Cardiac septum (tissue), 1 donor: ENCODE data around the gene RASSF4. TPM values are rescaled to one million over a fixed set of nuclear protein-coding genes. Genes with fewer than 3 reads are reported as not detected.
A peak's percentile ranks its signal among the peaks of the same experiment; 100 is the strongest.

Experiments used
- DNase-seq: peaks from one replicate; pipeline ENCODE4 v3.0.0-alpha.2; 2020; ENCODE audit warnings: low spot score
- intact Hi-C: fragments of 100-400 bp; cut with DNase I; formaldehyde crosslinking; loops from one replicate; pipeline ENCODE4 v1.14.0; 2022
- long read RNA-seq: library from polyadenylated mRNA; unstranded; transcript quantifications from one replicate; pipeline ENCODE4 v2.0.0, GENCODE V29; 2021
- total RNA-seq: library from RNA; stranded (reverse); fragmentation: NEBNext Ultra II Directional; extraction: Animal tissue kit (Norgen Biotek cat#: 25700); gene quantifications from one replicate; pipeline ENCODE4 v1.2.1, GENCODE V29; 2021
- donor health status: DM: no; HTN: no; CAD: no.

Gene RASSF4
- total RNA-seq: 47.5 TPM
- long read RNA-seq, full-length matches to known transcripts: 38 of 107 reads
- long read RNA-seq, partial matches to known transcripts: 25 of 107 reads
- long read RNA-seq, other reads (novel, unspliced or antisense): 44 of 107 reads

- intact Hi-C loops: loop anchor here (2.0 kb wide), 1 partner anchor 19 kb away; the partner anchor contains the start of gene DEPP1
Observed at GRCh38 chr10:44959247-44960087, at the start of gene RASSF4. TSS of gene RASSF4 (plus strand) at chr10:44959802. CDS start at chr10:44970203, 10,401 bp downstream.

GRCh38 chr10:44909910-44910309 is 49.7 kb upstream of the RASSF4 start:
- intact Hi-C loops: no loop called here
- DNase-seq: no peak

More at GRCh38 chr10:44959247-44960087, at the start of gene RASSF4:
- DNase-seq: peak; percentile 99

GRCh38 chr10:44910602-44911001 is 49.0 kb upstream of the RASSF4 start:
- no peak for DNase-seq
- intact Hi-C loops: no loop called here

GRCh38 chr10:44911081-44911540 is 48.5 kb upstream of the RASSF4 start, which contains the start of gene TMEM72:
TSS of gene TMEM72 (plus strand) at chr10:44911337. CDS start at chr10:44911513, 176 bp downstream.
- intact Hi-C loops: no loop called here
- no peak for DNase-seq

GRCh38 chr10:44911951-44912350 is 47.7 kb upstream of the RASSF4 start:
- DNase-seq: no peak
- intact Hi-C loops: no loop called here

GRCh38 chr10:44913350-44914081 is 46.1 kb upstream of the RASSF4 start:
- intact Hi-C loops: no loop called here
- DNase-seq: no peak

GRCh38 chr10:44914891-44915290 is 44.7 kb upstream of the RASSF4 start:
- no peak for DNase-seq
- intact Hi-C loops: no loop called here

- DNase-seq: no peak
- intact Hi-C loops: no loop called here
Observed at GRCh38 chr10:44916429-44916828, 43.2 kb upstream of the RASSF4 start.

GRCh38 chr10:44917848-44918247 is 41.8 kb upstream of the RASSF4 start:
- intact Hi-C loops: no loop called here
- no peak for DNase-seq

- peak; percentile 26 for DNase-seq
- intact Hi-C loops: no loop called here
Observed at GRCh38 chr10:44920252-44920651, 39.4 kb upstream of the RASSF4 start.

GRCh38 chr10:44921061-44921460 is 38.5 kb upstream of the RASSF4 start:
- peak; percentile 14 for DNase-seq
- intact Hi-C loops: no loop called here

GRCh38 chr10:44921506-44921905 is 38.1 kb upstream of the RASSF4 start:
- DNase-seq: peak; percentile 33
- intact Hi-C loops: no loop called here

- intact Hi-C loops: no loop called here
- DNase-seq: peak; percentile 51
Observed at GRCh38 chr10:44922021-44922420, 37.6 kb upstream of the RASSF4 start.

- intact Hi-C loops: no loop called here
- DNase-seq: peak; percentile 27
Observed at GRCh38 chr10:44922796-44923545, 36.6 kb upstream of the RASSF4 start.

- DNase-seq: peak; percentile 46
- intact Hi-C loops: no loop called here
Observed at GRCh38 chr10:44923611-44924010, 36.0 kb upstream of the RASSF4 start.

GRCh38 chr10:44924261-44925040 is 35.2 kb upstream of the RASSF4 start:
- DNase-seq: peak; percentile 53
- intact Hi-C loops: no loop called here

- intact Hi-C loops: no loop called here
- DNase-seq: peak; percentile 47
Observed at GRCh38 chr10:44925224-44925623, 34.4 kb upstream of the RASSF4 start.

GRCh38 chr10:44925811-44926750 is 33.5 kb upstream of the RASSF4 start:
- DNase-seq: peak; percentile 72
- intact Hi-C loops: no loop called here
